HG03159 (cell line): ENCODE data around the gene IGFALS.

Source experiments
- ATAC-seq: cut with Tn5 transposase; IDR thresholded peaks from one replicate; pipeline ENCODE4 v1.9.1; 2021; ENCODE audit warnings: mild to moderate bottlenecking, moderate library complexity; ENCODE audit not compliant: unreplicated experiment

Gene IGFALS

GRCh38 chr16:1793578-1794220 is at the start of gene IGFALS:
Gene IGFALS, minus strand, starts transcription at chr16:1793705. Its CDS starts 53 bp downstream, at chr16:1793652.
- ATAC-seq = no peak

- no peak for ATAC-seq
Observed at GRCh38 chr16:1839554-1839953, 46.0 kb upstream of the IGFALS start.

- no peak for ATAC-seq
Observed at GRCh38 chr16:1834096-1834495, 40.6 kb upstream of the IGFALS start.

GRCh38 chr16:1832838-1833454 is 39.4 kb upstream of the IGFALS start:
- ATAC-seq = no peak

GRCh38 chr16:1831186-1832075 is 37.9 kb upstream of the IGFALS start:
- no peak for ATAC-seq

- no peak for ATAC-seq
Observed at GRCh38 chr16:1830213-1830612, 36.7 kb upstream of the IGFALS start.

- no peak for ATAC-seq
Observed at GRCh38 chr16:1828645-1829410, 35.3 kb upstream of the IGFALS start.

GRCh38 chr16:1826691-1827573 is 33.4 kb upstream of the IGFALS start, which contains the start of the genes FAHD1 and HAGH:
Gene FAHD1, plus strand, starts transcription at chr16:1827206. Its CDS starts 33 bp downstream, at chr16:1827239.
Gene HAGH, minus strand, starts transcription at chr16:1826825. Its CDS starts 38 bp downstream, at chr16:1826787.
- peak; percentile 85 for ATAC-seq

- ATAC-seq = peak; percentile 43
Observed at GRCh38 chr16:1825864-1826690, 32.6 kb upstream of the IGFALS start.

GRCh38 chr16:1825381-1825863 is 31.9 kb upstream of the IGFALS start:
- ATAC-seq = no peak

- ATAC-seq = no peak
Observed at GRCh38 chr16:1823821-1824220, 30.3 kb upstream of the IGFALS start.

GRCh38 chr16:1822801-1823200 is 29.3 kb upstream of the IGFALS start:
- ATAC-seq = no peak

- ATAC-seq = no peak
Observed at GRCh38 chr16:1821861-1822611, 28.5 kb upstream of the IGFALS start.

GRCh38 chr16:1820946-1821290 is 27.4 kb upstream of the IGFALS start:
- no peak for ATAC-seq

- ATAC-seq = no peak
Observed at GRCh38 chr16:1820096-1820945, 26.8 kb upstream of the IGFALS start.

GRCh38 chr16:1819611-1820010 is 26.1 kb upstream of the IGFALS start:
- no peak for ATAC-seq

- ATAC-seq = no peak
Observed at GRCh38 chr16:1818873-1819525, 25.5 kb upstream of the IGFALS start.
